Progenitor cell of endocrine pancreas (in vitro differentiated cells): ENCODE measurements around the gene DGCR2. TPM values are rescaled to one million over a fixed set of nuclear protein-coding genes. Genes with fewer than 3 reads are reported as not detected.

Source experiments
- DNase-seq: peaks from one replicate; pipeline ENCODE4 v3.0.0; 2021; ENCODE audit warnings: low spot score; ENCODE audit not compliant: unreplicated experiment
- H3K27ac Mint-ChIP-seq: 2 replicates; pipeline ENCODE4 v1.8.0; 2021; ENCODE audit warnings: mild to moderate bottlenecking, moderate library complexity, mixed read lengths
- H3K27me3 Mint-ChIP-seq: 2 replicates; pipeline ENCODE4 v1.8.0; 2021; ENCODE audit warnings: mixed read lengths
- H3K36me3 Mint-ChIP-seq: 2 replicates; pipeline ENCODE4 v1.8.0; 2022; ENCODE audit warnings: mixed read lengths; ENCODE audit not compliant: insufficient read depth
- H3K4me1 Mint-ChIP-seq: 2 replicates; pipeline ENCODE4 v1.8.0; 2021; ENCODE audit warnings: low read depth, mixed read lengths
- H3K4me3 Mint-ChIP-seq: 2 replicates; pipeline ENCODE4 v1.8.0; 2021; ENCODE audit warnings: low read depth, mild to moderate bottlenecking, moderate library complexity, mixed read lengths
- H3K9me3 Mint-ChIP-seq: 2 replicates; pipeline ENCODE4 v1.8.0; 2021; ENCODE audit warnings: low read depth, mixed read lengths
- CTCF ChIP-seq: fragments of 200-600 bp; sonication (generic); IDR thresholded peaks from one replicate; pipeline ENCODE4 v1.5.0; 2021; ENCODE audit warnings: antibody characterized with exemption, mild to moderate bottlenecking; ENCODE audit not compliant: unreplicated experiment
- total RNA-seq: library from RNA; stranded (reverse); gene quantifications from 2 replicates; pipeline ENCODE4 v1.2.1, GENCODE V29; 2021

Gene DGCR2
- total RNA-seq, 1 donor from 2014 or later, result 89.1 TPM

DNA sequence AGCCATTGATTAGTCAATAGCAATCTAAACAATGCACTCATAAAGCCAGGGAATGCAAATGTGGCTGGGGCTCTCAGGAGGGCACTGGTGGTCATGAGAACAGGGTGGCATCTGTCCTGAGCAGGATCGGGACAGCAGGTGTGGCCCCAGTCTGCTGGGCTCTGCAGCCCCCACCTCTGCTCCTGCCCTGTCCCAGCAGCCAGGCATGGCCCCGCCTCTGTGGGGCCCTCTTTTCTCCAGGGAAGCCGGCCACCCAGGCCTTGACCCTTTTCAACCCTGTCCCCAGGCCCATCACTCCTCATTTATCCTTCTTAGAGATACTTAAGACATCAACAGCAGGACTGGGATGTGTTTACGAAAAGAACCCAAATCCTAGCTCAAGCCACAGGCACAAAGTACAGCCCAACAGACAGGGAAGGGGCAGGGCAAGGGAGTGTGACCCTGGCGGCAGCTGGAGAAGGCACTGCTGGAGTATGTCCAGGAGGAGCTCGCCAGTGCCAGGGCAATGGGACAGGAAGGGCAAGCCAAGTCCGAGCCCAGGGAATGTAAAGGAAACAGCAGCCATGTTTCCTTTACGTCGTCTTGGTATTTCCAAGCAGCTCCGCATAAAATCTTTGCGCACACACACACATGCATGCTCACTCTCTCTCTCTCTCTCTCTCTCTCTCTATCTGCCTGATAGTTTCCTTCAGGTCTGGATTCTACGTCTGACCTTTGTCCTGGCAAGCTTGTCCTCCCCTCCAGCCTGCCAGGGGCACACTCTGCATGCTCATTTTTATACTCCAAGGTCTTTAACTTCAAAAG, 59.9 kb downstream of the DGCR2 start:
- peaks cover 4% of the 10 kb centered on the region for H3K4me1 Mint-ChIP-seq
- no peak for TF ChIP-seq CTCF
- H3K27me3 Mint-ChIP-seq, result no peaks in the 10 kb centered on the region
- no peak overlapping the region for H3K4me3 Mint-ChIP-seq
- no peak overlapping the region for H3K27ac Mint-ChIP-seq
- no peaks in the 10 kb centered on the region for H3K9me3 Mint-ChIP-seq
- H3K36me3 Mint-ChIP-seq, result peaks cover 19% of the 10 kb centered on the region
- DNase-seq, result no peak

- no peak for TF ChIP-seq CTCF
- no peaks in the 10 kb centered on the region for H3K27me3 Mint-ChIP-seq
Measured at GRCh38 chr22:19061471-19062138, 60.6 kb downstream of the DGCR2 start.

DNA sequence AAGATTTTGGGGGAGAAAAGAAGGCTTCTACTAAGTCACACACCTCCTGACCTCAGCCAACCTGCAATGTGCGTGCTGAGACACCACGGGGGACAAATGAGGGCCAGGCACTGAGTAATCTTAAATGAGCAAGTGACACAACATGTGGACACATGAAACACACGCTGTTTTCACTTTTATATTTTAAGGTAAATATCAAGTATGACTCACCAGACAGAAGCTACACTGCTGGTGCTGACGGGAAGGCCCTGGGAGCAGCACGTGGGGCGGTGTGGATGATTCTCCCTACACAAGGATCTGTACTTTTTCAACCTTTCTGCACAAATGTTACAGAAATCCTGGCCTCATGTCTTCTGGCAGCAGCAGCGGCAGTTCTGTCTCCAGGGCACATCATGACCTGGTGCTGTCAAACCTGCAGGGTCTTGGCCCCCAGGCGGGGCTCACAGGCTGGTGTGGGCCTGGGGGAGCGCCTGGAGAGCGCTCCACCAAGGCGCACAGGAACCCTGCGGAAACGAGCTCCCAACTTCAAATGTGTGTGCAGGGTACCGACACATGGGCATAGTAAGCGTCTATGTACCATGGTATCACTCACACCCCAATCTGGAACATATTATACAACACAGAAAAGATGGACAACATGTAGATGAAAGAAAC, 61.7 kb downstream of the DGCR2 start:
- Mint-ChIP-seq H3K27ac (no peak overlapping the region), H3K36me3 (peaks cover 18% of the 10 kb centered on the region), H3K4me1 (peaks cover 4% of the 10 kb centered on the region), H3K27me3 (no peaks in the 10 kb centered on the region), H3K4me3 (no peak overlapping the region), H3K9me3 (no peaks in the 10 kb centered on the region)
- DNase-seq, result no peak
- no peak for TF ChIP-seq CTCF

More at GRCh38 chr22:19061471-19062138, 60.6 kb downstream of the DGCR2 start:
- Mint-ChIP-seq H3K36me3 (peaks cover 19% of the 10 kb centered on the region), H3K4me3 (no peak overlapping the region), H3K27ac (no peak overlapping the region), H3K9me3 (no peaks in the 10 kb centered on the region), H3K4me1 (peaks cover 4% of the 10 kb centered on the region)
- DNase-seq, result no peak

DNA sequence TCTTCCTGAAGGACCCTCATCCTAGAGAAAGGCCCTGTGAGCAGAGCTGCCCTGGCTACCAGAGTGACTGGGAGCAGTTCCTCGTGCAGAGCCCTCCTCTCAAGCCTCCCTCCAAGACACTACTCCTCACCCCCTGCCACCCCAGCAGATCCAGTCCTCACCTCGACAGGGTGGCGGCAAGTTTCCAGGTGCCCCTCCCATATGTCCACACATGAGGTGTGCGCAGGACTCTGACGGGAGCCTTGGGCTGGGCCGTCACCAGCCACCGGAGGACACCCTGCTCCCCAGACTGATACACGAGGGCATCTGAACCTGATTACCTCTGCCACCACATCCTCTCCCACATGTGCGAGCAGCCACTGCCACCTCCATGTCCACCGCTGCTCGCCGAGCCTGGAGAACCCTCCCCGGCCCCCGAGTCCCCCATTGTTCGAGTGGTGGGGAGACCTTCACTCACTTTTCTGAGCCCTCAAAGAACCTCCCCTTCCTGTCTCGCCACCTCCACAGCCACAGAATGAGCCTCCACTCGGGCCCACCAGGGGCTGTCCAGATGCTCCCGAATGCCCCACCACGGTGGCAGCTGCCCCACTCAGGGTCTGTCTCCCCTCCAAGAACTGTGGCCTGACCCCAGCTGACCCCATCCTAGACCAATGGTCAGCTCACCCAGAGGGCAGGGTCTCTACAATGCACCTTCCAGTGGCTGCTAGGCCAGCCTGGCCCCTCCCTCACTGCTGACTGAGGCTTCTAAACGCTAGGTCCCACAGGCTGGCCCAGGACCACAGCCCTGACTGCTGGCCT, 62.5 kb downstream of the DGCR2 start:
- Mint-ChIP-seq H3K9me3 (no peaks in the 10 kb centered on the region), H3K4me3 (no peak overlapping the region), H3K4me1 (peaks cover 4% of the 10 kb centered on the region), H3K27me3 (no peaks in the 10 kb centered on the region), H3K27ac (no peak overlapping the region), H3K36me3 (peaks cover 18% of the 10 kb centered on the region)
- TF ChIP-seq CTCF, result no peak
- DNase-seq, result no peak
